ENCODE measurements around the gene EFCAB8. TPM values are rescaled to one million over a fixed set of nuclear protein-coding genes. Genes with fewer than 3 reads are reported as not detected.

EFCAB8 gene
- total and polyA plus RNA-seq, 7 donors, result 0.03 to 0.08 (median 0.04) TPM; not detected in 4

DNA sequence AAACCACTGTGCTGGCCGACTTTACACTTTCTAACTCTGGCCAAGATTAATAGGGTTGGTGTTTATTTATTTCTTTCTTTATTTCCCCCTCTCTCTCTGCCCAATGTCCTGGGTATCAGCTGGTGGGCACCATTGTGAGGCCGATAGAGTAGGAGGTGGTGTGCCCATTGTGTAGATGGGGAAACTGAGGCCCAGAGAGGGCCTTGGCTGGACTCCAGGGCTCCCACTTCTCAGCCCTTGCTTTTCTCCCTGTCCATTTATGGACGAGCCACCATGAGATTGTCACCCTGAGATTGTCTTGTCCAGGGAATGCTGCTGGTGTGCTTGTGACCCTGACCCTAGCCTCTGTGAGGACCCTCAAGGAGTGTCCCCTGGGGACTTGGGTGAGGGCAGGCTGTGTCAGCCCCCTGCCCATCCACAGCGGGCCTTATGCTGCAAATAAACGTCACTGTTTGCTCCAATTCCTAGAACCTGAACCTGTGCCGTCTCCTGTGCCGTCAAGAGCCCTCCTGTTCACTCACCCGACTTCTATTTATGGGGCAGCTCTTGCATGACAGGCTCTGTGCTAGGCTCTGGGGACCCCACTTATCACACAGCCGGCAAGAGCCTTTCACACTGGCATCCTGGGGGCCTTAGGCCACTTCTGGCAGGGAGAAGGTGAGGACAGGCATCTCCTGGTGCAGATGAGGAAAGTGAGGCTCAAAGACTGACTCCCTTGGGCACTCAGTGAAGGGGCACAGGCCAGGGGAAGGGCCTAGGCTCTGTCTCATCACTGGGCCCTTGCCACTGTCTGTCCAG lies 120.7 kb downstream of the EFCAB8 start:
- no peaks in the 10 kb centered on the region for H3K36me3 ChIP-seq (ENCODE audit: insufficient read depth in 1 of 2, low read depth in 1 of 2)
- H3K27me3 ChIP-seq (ENCODE audit: insufficient read depth in 3 of 3, low read length in 2 of 3), result no peaks in the 10 kb centered on the region
- no peak for ATAC-seq
- H3K9me3 ChIP-seq, result no peaks in the 10 kb centered on the region
- intact Hi-C loops (cut with DNase I), result loop anchor here in 1 of 2 donors (1.0 kb wide), 1 partner anchor 25 kb away; the partner anchor contains the start of gene SUN5
- H3K27ac ChIP-seq, result no peak overlapping the region
- no peak for DNase-seq
- H3K4me1 ChIP-seq, result no peaks in the 10 kb centered on the region
- no peak overlapping the region for H3K4me3 ChIP-seq
- 73 to 81% (median 76%) methylated on average over 9 of the region's 9 CpGs for WGBS, 3 donors
- TF ChIP-seq, protein P1, sequence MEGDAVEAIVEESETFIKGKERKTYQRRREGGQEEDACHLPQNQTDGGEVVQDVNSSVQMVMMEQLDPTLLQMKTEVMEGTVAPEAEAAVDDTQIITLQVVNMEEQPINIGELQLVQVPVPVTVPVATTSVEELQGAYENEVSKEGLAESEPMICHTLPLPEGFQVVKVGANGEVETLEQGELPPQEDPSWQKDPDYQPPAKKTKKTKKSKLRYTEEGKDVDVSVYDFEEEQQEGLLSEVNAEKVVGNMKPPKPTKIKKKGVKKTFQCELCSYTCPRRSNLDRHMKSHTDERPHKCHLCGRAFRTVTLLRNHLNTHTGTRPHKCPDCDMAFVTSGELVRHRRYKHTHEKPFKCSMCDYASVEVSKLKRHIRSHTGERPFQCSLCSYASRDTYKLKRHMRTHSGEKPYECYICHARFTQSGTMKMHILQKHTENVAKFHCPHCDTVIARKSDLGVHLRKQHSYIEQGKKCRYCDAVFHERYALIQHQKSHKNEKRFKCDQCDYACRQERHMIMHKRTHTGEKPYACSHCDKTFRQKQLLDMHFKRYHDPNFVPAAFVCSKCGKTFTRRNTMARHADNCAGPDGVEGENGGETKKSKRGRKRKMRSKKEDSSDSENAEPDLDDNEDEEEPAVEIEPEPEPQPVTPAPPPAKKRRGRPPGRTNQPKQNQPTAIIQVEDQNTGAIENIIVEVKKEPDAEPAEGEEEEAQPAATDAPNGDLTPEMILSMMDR (IDR thresholded peaks at IDR 0.05), result no peak

DNA sequence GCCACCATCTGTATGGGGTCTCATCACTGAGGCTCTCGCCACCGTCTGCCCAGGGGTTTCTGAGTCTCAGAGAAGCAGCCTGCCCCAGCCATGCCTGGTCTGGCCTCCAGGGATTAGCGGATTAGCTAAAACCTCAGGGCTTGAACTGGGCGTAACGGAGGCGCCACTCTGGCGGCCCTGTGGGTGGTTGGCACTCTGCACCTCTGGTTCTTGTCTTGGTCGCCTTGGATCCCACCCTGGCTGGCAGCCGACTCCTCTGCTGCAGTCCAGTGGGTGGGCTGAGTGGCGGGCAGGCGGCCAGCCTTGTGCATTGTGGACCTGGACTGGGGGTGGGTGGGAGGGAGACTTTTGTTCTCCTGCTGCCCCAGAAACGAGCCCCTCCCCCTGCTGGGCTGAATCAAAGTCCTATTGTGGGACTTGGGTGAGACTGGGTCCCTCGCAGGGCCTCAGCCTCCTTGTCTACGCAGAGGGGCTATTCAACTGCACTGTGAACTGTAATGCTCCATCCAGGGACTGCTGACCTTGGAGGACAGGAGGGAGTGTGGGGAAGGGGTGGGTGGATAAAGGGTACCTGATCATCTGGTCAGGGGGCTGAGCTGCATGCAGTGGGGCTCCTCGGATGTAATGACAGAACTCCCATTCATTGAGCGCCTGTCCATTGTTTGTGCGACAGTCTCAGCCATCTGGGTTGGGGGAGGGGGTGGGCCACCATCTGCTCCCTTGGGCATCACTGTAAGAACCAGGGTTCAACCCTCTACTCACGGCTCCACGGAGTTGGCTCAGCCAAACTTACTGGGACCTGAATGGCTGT lies 121.6 kb downstream of the EFCAB8 start:
- TF ChIP-seq, protein P1 (IDR thresholded peaks at IDR 0.05), result no peak

DNA sequence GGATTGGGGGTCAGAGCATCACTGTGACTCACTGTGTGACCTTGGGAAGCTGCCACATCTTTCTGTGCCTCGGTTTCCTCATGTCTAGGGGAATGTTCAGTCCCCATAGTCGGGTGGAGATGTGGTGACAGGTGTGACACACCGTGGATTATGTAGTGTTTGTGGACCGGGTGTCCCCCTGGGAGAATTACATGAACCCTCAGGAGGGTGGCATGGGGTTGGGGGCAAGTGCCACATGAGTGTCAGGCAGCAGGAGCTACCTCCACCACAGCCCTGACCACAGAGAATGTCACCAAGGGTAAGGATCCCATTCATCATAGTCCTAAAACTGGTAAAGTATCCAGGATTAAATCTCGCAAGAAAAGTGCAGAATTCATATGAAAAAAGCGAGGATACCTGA lies 122.3 kb downstream of the EFCAB8 start:
- ATAC-seq (no peak), DNase-seq (no peak)
- 68 to 75% (median 72%) methylated on average over 6 of the region's 6 CpGs for WGBS, 3 donors
- no peak overlapping the region for H3K27ac ChIP-seq
- TF ChIP-seq, protein P1 (IDR thresholded peaks at IDR 0.05), result no peak
- H3K9me3 ChIP-seq, result no peaks in the 10 kb centered on the region
- H3K27me3 ChIP-seq (ENCODE audit: insufficient read depth in 3 of 3, low read length in 2 of 3), result no peaks in the 10 kb centered on the region
- H3K4me1 ChIP-seq, result no peaks in the 10 kb centered on the region
- H3K4me3 ChIP-seq, result no peak overlapping the region
- H3K36me3 ChIP-seq (ENCODE audit: insufficient read depth in 1 of 2, low read depth in 1 of 2), result no peaks in the 10 kb centered on the region
- intact Hi-C loops (cut with DNase I), result no loop called here

More for the DNA sequence above, 121.6 kb downstream of the EFCAB8 start:
- Histone ChIP-seq H3K27ac (no peak overlapping the region), H3K36me3 (ENCODE audit: insufficient read depth in 1 of 2, low read depth in 1 of 2) (no peaks in the 10 kb centered on the region), H3K4me3 (no peak overlapping the region), H3K27me3 (ENCODE audit: insufficient read depth in 3 of 3, low read length in 2 of 3) (no peaks in the 10 kb centered on the region), H3K4me1 (no peaks in the 10 kb centered on the region), H3K9me3 (no peaks in the 10 kb centered on the region)
- ATAC-seq (no peak), DNase-seq (no peak)
- WGBS, 3 donors, result 56 to 71% (median 62%) methylated on average over 18 to 19 of the region's 19 CpGs
- intact Hi-C loops (cut with DNase I), result no loop called here

DNA sequence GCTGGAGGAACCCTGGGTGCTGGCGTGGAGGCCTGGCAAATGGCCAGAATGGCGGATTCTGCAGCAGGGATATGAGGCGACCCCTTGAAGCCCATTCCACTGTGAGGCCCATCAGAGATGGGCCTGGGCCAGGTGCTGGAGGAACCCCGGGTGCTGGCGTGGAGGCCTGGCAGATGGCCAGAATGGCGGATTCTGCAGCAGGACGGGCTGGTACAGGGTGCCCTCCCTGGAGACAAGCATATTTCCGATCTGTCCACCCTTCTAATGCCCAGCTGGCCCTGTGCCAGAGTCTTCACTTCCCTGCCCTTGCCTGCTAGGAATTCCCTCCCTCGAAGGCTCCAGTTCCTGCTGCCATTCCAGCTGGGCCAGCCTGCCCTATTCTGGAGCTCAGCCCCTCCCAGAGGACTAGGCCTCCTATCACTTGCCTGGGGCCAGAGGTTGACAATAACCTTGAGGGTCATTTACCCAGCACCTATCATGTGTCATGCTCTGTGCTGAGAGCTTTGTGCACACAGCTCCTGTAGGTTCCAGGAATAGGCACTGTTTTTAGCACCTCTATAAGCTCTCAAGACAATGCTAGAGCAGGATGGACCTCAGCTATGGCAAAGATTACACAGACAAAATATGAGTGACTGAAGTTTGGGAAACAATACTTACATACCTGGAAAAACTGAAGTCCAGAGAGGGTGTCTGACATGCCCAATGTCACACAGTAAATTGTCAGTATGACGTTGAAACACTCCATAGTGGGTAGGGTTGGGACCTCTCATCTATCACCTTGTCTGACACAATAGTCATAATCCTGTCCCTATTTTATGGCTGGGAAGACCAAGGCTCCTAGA lies 124.1 kb downstream of the EFCAB8 start:
- TF ChIP-seq, protein P1 (IDR thresholded peaks at IDR 0.05), result no peak
- H3K27me3 ChIP-seq (ENCODE audit: insufficient read depth in 3 of 3, low read length in 2 of 3), result no peaks in the 10 kb centered on the region
- intact Hi-C loops (cut with DNase I), result no loop called here
- H3K4me3 ChIP-seq, result no peak overlapping the region
- H3K4me1 ChIP-seq, result no peaks in the 10 kb centered on the region
- WGBS, 3 donors, result 25 to 34% (median 27%) methylated on average over 10 of the region's 10 CpGs
- ATAC-seq, result no peak
- H3K36me3 ChIP-seq (ENCODE audit: insufficient read depth in 1 of 2, low read depth in 1 of 2), result no peaks in the 10 kb centered on the region
- DNase-seq, result no peak
- no peaks in the 10 kb centered on the region for H3K9me3 ChIP-seq
- no peak overlapping the region for H3K27ac ChIP-seq
